Measurements from ENCODE around the gene KMT2B. TPM values are rescaled to one million over a fixed set of nuclear protein-coding genes. Genes with fewer than 3 reads are reported as not detected.
"Not testable (repeated sequence)": the region's sequence is repeated elsewhere in the genome, so short reads cannot be mapped to it uniquely, and the experiment has no call there.

KMT2B gene
- total and polyA plus RNA-seq, 2 donors from 2014 or later, result 14.8 to 40.8 TPM

- DNase-seq (no peak), FAIRE-seq (no peak)
- no peaks in the 10 kb centered on the region for H3K27me3 ChIP-seq (ENCODE audit: control insufficient read depth, insufficient read depth, low read length)
Measured at GRCh38 chr19:35723671-35724070, 5.9 kb downstream of the KMT2B start.

DNA sequence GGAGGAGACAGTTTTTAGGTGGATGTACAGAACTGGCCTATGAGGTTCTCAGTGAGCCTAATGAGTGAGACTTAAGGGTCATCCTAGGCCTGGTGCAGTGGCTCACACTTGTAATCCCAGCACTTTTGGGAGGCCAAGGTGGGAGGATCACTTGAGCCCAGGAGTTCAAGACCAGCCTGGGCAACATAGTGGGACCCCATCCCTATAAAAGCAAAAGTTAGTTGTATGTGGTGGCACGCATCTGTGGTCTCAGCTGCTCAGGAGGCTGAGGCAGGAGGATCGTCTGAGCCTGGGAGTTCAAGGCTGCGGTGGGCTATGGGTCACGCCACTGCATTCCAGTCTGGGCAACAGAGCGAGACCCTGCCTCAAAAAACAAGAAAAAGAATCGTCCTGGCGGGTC lies 6.3 kb downstream of the KMT2B start:
- not testable (repeated sequence) for FAIRE-seq, DNase-seq

More at GRCh38 chr19:35723671-35724070, 5.9 kb downstream of the KMT2B start:
- Histone ChIP-seq H3K9ac (ENCODE audit: low read length in 3 of 3) (no peak overlapping the region), H3K36me3 (ENCODE audit: control insufficient read depth in 2 of 3, insufficient read depth in 3 of 3, low read length in 3 of 3) (peaks cover 5 to 74% (median 43%) of the 10 kb centered on the region in 3 donors), H3K27ac (ENCODE audit: low read depth in 2 of 2, low read length in 2 of 2) (no peak overlapping the region), H3K9me3 (ENCODE audit: control insufficient read depth in 2 of 3, insufficient read depth in 1 of 3, low read length in 3 of 3) (no peaks in the 10 kb centered on the region), H3K4me3 (ENCODE audit: low read length in 3 of 3) (no peak overlapping the region), H3K4me1 (ENCODE audit: control insufficient read depth in 2 of 3, insufficient read depth in 2 of 3, low read depth in 1 of 3, low read length in 3 of 3) (peaks cover 0 to 8% (median 0%) of the 10 kb centered on the region in 3 donors)
- intact Hi-C loops (cut with DNase I), result no loop called here
- TF ChIP-seq CTCF (IDR thresholded peaks at IDR 0.05; ENCODE audit: borderline replicate concordance, extremely low read depth, insufficient read depth), result no peak

GRCh38 chr19:35724560-35724959 lies 6.8 kb downstream of the KMT2B start:
- peaks cover 5 to 83% (median 51%) of the 10 kb centered on the region in 3 donors for H3K36me3 ChIP-seq (ENCODE audit: control insufficient read depth in 2 of 3, insufficient read depth in 3 of 3, low read length in 3 of 3)
- no peak for TF ChIP-seq CTCF (IDR thresholded peaks at IDR 0.05; ENCODE audit: borderline replicate concordance, extremely low read depth, insufficient read depth)
- peak in 1 of 5 donors; percentile 70 for DNase-seq
- intact Hi-C loops (cut with DNase I), result no loop called here
- H3K27ac ChIP-seq (ENCODE audit: low read depth in 2 of 2, low read length in 2 of 2), result no peak overlapping the region
- no peak for FAIRE-seq
- H3K4me1 ChIP-seq (ENCODE audit: control insufficient read depth in 2 of 3, insufficient read depth in 2 of 3, low read depth in 1 of 3, low read length in 3 of 3), result peaks cover 0 to under 1% (median 0%) of the 10 kb centered on the region in 3 donors
- H3K27me3 ChIP-seq (ENCODE audit: control insufficient read depth, insufficient read depth, low read length), result no peaks in the 10 kb centered on the region
- H3K4me3 ChIP-seq (ENCODE audit: low read length in 3 of 3), result no peak overlapping the region
- H3K9ac ChIP-seq (ENCODE audit: low read length in 3 of 3), result no peak overlapping the region
- no peaks in the 10 kb centered on the region for H3K9me3 ChIP-seq (ENCODE audit: control insufficient read depth in 2 of 3, insufficient read depth in 1 of 3, low read length in 3 of 3)

More for the DNA sequence above, 6.3 kb downstream of the KMT2B start:
- H3K4me1 ChIP-seq (ENCODE audit: control insufficient read depth in 2 of 3, insufficient read depth in 2 of 3, low read depth in 1 of 3, low read length in 3 of 3); H3K27ac ChIP-seq (ENCODE audit: low read depth in 2 of 2, low read length in 2 of 2); H3K9me3 ChIP-seq (ENCODE audit: control insufficient read depth in 2 of 3, insufficient read depth in 1 of 3, low read length in 3 of 3); H3K4me3 ChIP-seq (ENCODE audit: low read length in 3 of 3); H3K27me3 ChIP-seq (ENCODE audit: control insufficient read depth, insufficient read depth, low read length); intact Hi-C loops (cut with DNase I); H3K9ac ChIP-seq (ENCODE audit: low read length in 3 of 3): not testable (repeated sequence)
- peaks cover 5 to 79% (median 46%) of the 10 kb centered on the region in 3 donors for H3K36me3 ChIP-seq (ENCODE audit: control insufficient read depth in 2 of 3, insufficient read depth in 3 of 3, low read length in 3 of 3)

DNA sequence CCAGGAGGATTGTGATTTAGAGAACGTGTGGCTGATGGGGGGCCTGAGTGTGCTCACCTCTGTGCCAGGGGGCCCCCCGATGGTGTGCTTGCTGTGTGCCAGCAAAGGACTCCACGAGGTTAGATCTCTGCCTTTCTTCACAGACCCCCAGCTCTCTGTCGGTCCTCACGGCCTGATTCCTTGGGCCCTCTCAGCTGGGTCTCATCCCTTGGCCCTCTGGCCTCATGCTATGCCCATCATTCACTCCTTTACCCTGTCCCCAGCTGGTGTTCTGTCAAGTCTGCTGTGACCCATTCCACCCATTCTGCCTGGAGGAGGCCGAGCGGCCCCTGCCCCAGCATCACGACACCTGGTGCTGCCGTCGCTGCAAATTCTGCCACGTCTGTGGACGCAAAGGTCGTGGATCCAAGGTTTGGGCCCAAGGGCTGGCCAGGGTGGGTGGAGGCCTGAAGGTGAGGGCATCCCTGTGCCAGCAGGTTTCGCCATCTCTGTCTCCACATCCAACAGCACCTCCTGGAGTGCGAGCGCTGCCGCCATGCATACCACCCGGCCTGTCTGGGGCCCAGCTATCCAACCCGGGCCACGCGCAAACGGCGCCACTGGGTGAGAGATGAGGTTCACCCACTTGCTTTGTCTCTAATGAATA lies 7.5 kb downstream of the KMT2B start:
- no peaks in the 10 kb centered on the region for H3K27me3 ChIP-seq (ENCODE audit: control insufficient read depth, insufficient read depth, low read length)
- H3K36me3 ChIP-seq (ENCODE audit: control insufficient read depth in 2 of 3, insufficient read depth in 3 of 3, low read length in 3 of 3), result peaks cover 5 to 87% (median 56%) of the 10 kb centered on the region in 3 donors
- intact Hi-C loops (cut with DNase I), result no loop called here
- H3K4me1 ChIP-seq (ENCODE audit: control insufficient read depth in 2 of 3, insufficient read depth in 2 of 3, low read depth in 1 of 3, low read length in 3 of 3), result no peaks in the 10 kb centered on the region
- H3K4me3 ChIP-seq (ENCODE audit: low read length in 3 of 3), result no peak overlapping the region
- FAIRE-seq, result no peak
- DNase-seq, result no peak
- H3K9ac ChIP-seq (ENCODE audit: low read length in 3 of 3), result no peak overlapping the region
- H3K27ac ChIP-seq (ENCODE audit: low read depth in 2 of 2, low read length in 2 of 2), result no peak overlapping the region
- H3K9me3 ChIP-seq (ENCODE audit: control insufficient read depth in 2 of 3, insufficient read depth in 1 of 3, low read length in 3 of 3), result no peaks in the 10 kb centered on the region
- no peak for TF ChIP-seq CTCF (IDR thresholded peaks at IDR 0.05; ENCODE audit: borderline replicate concordance, extremely low read depth, insufficient read depth)
